GM21367 (cell line): ENCODE results near the gene TIMM22.
"Not testable (repeated sequence)": the region's sequence is repeated elsewhere in the genome, so short reads cannot be mapped to it uniquely, and the experiment has no call there.

Source experiments
- ATAC-seq: cut with Tn5 transposase; IDR thresholded peaks from one replicate; pipeline ENCODE4 v1.9.1; 2021; ENCODE audit not compliant: unreplicated experiment

Gene TIMM22

DNA sequence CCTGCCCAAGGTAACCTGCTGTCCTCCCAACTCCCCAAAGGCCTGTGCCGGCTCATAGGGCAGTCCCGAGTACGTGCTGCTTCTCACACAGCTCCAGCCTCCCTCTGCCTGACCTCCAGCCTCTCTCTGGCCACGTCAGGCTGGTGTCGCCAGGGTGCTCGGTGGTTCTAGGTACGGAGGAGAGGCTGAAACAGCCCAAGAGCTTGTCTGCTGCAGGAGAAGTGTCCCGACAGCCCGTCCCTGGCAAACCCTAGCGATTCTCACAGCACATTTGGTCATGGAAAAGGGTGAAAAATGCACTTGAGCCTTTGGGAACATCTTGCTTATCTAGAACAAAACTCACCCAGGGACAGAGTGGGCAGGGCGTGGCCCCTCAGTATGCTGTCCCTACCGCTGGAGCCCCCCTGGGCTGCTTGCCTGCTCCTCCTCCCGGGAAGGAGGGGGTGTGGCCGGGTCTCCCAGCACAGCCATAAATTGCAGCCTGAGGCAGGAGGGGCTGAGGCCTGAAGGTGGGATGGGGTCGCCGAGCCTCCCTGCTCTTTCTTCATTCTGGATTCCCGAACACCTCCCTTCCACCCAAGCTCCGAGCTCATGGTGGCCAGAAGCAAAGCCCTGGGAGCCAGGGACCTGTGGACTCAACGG is 40.4 kb downstream of the TIMM22 start:
- ATAC-seq, result no peak

DNA sequence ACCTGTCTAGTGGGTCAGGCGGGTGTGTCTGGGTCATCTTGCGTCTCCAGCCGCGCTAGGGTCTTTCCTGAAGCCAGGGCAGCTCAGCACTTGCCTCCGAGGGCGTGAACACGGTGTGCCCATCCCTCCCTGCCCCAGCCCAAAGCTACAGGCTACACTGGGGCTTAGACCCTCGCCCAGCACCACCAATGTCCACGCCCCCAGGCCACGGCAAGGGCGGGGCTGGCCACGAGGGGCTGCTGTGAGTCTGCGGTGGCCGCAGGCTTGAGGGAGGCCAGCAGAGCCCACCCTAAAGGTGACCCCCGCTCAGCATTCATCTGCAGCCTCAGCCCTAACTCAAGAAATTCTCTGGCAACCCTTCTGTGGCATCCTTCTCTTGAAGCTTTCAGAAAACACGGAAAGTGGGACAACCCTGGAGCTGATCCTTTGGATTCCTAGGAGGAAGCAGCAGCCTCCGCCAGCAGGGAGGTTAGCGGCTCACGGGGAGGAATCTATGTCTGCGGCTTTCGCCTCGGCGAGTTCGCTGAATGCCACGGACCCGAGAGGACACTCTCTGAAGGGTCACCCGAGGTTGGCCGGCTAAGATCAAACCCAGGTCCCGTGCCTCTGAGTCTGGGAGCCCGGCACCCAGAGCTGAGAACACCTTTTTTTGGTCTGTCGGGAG is 41.7 kb downstream of the TIMM22 start:
- no peak for ATAC-seq

- ATAC-seq, result no peak
Observed at GRCh38 chr17:1039123-1039507, 42.2 kb downstream of the TIMM22 start.

DNA sequence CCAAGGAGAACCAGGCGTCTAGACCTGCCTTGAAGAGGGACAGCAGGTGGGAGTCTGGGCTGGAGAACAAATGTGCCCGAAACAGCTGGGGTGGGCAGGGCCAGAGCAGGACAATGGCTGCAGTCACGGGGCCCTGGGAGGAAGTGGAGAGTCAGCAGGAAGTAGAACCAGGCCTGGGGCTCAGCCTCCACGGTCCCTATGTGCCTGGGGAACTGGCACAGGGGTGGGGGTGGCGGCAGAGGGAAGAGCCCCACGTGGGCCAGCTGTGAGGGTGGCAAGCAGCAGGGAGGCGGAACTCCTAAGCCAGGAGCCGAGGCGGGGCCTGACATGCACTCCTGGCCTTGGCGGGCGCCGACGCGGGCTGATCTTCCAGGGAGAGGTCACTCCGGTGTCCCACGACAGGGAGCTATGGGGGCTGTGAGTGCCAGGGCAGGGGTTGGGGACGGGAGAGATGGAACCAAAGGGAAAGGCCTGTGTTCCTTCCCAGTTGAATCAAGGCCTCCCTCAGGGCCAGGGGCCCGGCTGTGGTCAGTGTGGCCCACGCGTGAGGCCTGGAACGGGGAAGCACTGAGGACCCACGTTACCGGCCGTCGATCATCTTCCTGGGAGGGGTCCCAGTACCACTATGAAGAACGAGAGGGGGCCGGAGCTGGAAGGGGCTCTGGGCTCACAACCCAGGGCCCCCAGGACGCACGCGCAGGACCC is 42.7 kb downstream of the TIMM22 start:
- ATAC-seq, result no peak

DNA sequence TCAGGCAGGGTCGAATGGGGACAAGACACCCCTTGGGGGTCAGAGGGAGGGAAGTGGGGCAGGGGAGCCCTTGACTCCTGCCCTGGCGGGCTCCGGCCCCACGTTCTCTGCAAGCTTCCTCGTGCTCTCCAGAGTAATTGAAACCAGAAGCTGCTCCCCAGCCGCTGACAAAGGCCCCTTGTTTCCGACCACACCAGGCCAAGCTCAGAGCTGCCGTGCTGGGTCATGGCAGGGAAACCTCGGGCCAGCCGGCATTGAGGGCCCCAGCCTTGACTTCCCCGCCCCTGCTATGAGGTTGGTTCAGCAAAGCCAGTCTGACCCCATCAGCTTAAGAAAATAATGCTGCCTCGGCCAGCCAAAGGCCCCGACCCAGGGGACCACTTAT is 43.3 kb downstream of the TIMM22 start:
- no peak for ATAC-seq

DNA sequence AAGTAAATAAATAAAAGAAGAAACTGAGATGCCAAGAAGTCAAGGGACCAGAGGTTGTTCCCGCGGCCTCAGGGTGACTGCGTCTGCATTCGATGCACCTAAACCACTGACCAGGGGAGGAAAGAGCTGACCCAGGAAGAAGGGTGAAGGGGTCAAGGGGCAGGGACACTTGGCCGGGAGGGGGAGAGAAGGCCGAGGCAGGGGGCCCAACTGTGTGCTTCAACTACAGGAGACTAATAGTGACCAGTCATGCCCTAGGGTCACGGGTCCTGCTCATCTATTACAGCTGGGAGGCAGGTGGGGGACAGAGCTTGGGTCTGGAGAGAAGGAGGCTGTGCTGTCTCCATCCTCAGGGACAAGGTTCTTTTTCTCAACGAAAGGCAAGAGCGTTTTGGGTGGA is 44.8 kb downstream of the TIMM22 start:
- no peak for ATAC-seq

DNA sequence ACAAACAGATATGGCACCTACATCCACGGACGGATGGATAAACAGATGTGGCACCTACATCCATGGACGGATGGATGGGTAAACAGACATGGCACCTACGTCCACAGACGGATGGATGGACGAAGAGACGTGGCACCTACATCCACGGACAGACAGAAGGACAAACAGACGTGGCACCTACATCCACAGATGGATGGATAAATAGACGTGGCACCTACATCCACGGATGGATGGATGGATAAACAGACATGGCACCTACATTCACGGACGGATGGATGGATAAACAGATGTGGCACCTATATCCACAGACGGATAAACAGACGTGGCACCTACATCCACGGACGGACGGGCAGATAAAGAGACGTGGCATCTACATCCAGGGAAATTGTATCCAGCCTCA is 45.6 kb downstream of the TIMM22 start:
- no peak for ATAC-seq

DNA sequence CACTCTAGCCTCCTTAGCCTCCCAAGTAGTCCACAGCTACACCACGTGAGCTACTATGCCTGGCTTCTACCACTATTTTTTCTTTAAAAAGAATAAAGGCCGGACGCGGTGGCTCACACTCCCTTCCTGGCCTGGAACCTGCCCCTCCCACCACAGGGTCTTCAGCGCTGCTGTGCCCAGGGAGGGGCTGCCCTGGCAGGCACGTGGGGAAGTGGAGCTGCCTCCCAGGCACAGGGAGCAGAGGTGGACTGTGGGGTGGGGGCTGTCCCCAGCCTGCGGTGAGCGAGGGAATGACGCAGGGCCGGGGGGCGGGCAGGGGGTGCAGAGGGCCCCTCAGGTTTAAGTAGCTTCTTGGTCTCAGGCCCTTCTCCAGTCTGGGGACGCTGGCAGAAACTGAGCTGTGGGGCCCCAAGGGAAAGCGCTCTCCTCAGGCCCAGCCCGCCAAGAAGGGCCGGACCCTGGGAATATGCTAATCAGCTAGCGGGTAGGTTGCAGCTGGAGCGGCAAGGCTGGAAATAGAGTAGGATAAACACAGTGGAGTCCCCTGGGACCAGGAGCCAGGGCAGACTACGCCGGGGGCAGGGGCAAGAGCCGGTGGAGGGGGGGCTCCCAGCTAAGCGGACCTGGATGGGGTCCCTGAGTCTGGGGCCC is 46.8 kb downstream of the TIMM22 start:
- ATAC-seq, result no peak

GRCh38 chr17:1044387-1045009 is 47.6 kb downstream of the TIMM22 start:
- ATAC-seq, result not testable (repeated sequence)

- ATAC-seq, result no peak
Observed at GRCh38 chr17:1045456-1045855, 48.5 kb downstream of the TIMM22 start.

DNA sequence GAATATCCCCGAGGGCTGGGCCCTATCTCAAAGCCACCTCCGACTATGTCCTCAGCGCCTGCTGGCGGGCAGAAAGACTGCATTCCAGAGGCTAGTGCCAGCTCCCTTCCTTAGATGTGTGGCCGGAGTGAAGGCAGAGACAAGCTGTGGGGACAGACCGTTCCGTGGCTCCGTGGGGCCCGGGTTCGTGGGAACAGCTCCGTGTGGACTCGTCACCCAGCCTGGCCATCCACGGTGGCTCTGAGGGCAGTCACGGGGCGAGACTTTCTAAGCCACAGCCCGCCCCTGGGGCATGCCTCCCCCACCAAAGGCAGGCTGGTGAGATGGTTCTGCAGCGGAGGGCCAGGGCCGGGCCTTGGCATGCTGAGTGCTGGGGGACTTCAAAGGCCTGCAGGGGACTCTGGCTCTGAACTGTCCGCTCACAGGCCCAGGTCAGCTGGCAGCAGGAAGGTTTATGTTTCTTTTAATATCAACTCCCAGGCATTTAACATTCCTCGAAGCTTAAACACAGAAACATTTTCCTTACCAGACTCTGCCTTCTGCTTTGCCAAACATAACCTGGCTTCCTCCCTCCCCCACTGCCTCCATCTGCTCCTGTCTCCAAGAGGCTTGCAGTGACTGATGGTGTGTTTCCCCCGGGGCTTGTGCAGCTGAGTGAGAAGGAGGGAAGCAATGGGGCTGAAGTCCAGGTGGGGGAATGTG is 50.4 kb downstream of the TIMM22 start:
- no peak for ATAC-seq

DNA sequence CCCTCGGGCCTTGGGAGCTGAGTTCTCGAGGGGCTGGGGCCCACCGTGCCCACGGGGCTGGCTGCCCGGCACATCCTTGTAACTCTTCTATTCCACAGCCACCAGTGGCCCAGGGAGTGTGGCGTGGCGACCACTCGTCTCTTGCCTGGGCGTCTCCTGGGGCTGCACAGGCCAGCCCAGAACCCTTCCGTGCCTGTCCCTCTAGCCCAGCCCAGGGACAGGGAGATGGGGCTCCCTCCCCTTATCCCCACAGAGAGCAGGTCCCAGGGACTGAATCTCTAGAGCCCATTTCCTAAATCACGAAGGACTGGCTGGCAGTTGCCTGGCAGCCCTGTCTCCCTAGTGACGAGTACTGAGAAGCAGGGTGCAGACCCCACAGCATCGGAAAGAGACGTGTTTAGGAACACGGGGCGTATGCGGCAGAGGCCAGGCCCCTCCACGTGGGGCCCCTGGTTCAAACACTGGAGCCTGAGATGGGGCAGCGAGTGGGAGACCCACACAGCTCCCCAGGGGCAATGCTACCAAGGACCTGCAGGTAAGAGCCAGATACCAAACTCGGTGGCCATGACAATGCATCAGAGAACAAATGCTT is 51.0 kb downstream of the TIMM22 start:
- no peak for ATAC-seq

GRCh38 chr17:1048516-1049115 is 51.7 kb downstream of the TIMM22 start:
- not testable (repeated sequence) for ATAC-seq

DNA sequence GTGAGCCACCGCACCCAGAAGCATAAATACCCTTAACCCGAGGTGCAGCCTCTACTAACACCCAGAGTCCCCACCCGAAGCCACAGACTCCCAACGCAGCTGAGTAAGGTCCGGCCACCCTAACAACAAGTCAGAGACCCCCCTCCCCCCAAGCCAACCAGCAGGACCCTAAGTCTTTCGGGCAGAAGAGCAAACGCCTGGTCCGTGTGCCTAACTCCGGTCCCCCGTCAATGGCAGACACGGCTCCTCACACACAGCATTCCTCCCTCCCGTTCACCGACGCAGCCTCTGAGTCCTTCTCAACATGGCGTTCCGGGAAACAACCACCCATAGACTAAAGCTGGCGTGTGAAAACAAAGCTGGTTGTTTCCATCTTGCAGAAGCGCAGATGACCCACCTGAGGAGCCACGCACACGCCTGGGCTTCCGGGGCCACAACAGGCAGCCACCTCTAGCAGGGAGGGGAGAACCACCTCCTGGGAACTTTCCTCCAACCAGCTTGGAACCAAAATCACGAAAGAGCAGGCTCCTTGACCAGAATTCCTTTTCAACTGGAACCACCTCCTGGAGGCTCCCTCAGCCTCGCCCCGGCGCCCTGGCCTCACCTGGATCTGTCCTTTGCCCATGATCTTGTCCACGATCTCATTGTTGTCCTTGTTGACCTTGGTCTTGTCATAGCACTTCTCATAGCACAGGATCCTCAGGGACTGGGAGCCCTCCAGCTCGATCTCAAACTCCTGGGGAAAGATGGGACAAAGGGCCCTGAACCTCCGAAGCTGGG is 52.7 kb downstream of the TIMM22 start:
- no peak for ATAC-seq

DNA sequence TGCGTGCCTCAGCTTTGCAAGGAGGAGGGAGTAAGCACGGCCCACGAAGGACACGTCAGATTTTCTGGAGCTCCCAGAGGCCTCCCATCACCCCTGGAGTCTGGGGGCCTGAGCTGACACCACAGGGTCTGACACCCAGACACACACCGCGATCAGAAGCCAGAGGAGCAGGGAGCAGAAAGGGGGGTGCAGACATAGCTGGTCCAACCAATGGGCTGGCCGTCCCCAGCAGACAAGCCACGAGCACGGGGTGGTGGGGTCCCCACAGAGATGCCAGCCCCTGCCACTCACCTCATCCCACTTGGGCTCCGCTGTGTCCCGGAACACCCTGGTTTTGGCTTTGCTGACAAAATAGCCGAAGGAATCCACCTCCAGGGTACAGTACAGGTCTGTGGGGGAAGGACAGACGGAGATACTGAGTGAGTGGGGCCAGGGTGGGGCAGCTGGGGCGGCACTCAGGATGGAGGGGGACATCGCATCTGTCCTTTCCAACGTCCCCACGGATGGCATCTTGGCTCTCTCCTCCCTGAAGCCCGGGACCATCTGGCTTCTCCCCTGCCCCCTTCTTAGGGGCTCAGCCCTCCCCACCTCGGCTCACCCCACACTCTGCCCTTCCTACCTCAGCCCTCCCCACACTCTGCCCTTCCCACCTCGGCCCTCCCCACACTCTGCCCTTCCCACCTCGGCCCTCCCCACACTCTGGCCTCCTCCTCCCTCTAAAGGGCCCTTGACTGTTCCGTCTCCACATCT is 53.5 kb downstream of the TIMM22 start:
- no peak for ATAC-seq

DNA sequence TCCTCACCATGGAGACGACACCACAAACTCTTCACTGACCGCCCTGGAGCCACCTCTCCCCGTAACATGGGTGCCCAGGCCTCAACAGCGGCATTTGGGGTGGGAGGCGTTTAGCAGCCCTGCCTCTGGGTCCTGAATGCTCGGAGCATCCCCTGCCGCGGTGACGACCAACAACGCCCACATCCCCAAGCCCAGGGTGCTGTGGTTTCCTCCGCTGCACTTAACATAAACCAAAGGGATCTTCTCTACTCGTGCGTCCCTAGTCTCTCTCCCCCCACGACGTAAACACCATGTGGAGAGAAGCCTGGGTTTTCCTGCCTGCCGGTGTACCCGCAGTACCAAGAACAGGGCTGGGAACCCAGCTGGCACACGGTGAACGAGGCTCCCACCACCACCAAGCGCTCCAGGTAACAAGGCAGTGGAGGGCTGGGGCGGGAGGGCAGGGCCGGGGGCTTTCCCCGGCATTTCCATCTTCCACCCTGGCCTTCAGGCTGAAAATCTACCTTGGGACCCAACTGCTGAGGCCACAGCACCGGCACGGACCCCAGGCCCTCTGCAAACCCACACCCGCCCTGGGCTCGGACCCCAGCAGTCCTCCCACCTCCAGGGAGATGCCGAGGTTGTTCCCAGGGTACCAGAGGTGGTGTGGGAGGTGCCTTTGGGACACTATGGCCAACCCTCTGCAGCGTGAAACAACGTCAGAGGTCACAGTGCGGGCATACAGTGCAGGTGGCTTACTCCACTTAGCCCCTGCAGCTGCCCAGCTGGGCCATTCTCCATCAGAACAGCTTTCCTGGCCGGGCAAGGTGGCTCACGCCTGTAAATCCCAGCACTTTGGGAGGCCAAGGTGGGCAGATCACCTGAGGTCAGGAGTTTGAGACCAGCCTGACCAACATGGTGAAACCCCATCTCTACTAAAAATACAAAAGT is 54.3 kb downstream of the TIMM22 start:
- ATAC-seq, result no peak
